Activated CD8-positive, alpha-beta T cell treated with anti-CD3 and anti-CD28 coated beads, Interleukin-2, amount 10 ng/mL, durations not matched to agents 7 days and 5 days (primary cell): ENCODE results near the gene CDKN2B-AS1. TPM values are rescaled to one million over a fixed set of nuclear protein-coding genes. Genes with fewer than 3 reads are reported as not detected.

Experiments
- ATAC-seq: fragments of 150-1000 bp; cut with Tn5 transposase; one replicate; pipeline ENCODE4 v1.10.0; 2021; ENCODE audit warnings: moderate library complexity
- CTCF ChIA-PET: fragments of 350-600 bp; sonication (Branson Sonifier 250); formaldehyde crosslinking; loops from one replicate; lab custom pipeline; 2021; ENCODE audit warnings: antibody characterized with exemption; lab: Charles Lee
- POLR2A ChIA-PET: fragments of 350-600 bp; sonication (Branson Sonifier 250); formaldehyde crosslinking; loops from one replicate; lab custom pipeline; 2021; ENCODE audit warnings: antibody characterized with exemption; lab: Charles Lee
- DNase-seq: peaks from one replicate; pipeline ENCODE4 v3.0.0-alpha.2; 2020
- H3K27ac Mint-ChIP-seq: one replicate; pipeline ENCODE4 v1.8.0; 2021; ENCODE audit warnings: mild to moderate bottlenecking, mixed read lengths
- H3K27me3 Mint-ChIP-seq: one replicate; pipeline ENCODE4 v1.8.0; 2021; ENCODE audit warnings: low read depth, mixed read lengths
- H3K36me3 Mint-ChIP-seq: one replicate; pipeline ENCODE4 v1.8.0; 2021; ENCODE audit warnings: low read depth, mixed read lengths
- H3K4me1 Mint-ChIP-seq: one replicate; pipeline ENCODE4 v1.8.0; 2021; ENCODE audit warnings: low read depth, mixed read lengths
- H3K4me3 Mint-ChIP-seq: one replicate; pipeline ENCODE4 v1.8.0; 2021; ENCODE audit warnings: mild to moderate bottlenecking, mixed read lengths
- H3K9me3 Mint-ChIP-seq: one replicate; pipeline ENCODE4 v1.8.0; 2022; ENCODE audit warnings: mixed read lengths; ENCODE audit not compliant: insufficient read depth
- total RNA-seq, 2 experiments: library from RNA; stranded (reverse); gene quantifications; one replicate each; pipeline ENCODE4 v1.2.3, GENCODE V29; 2021

Gene CDKN2B-AS1
- total RNA-seq, 2 experiments from 2014 or later: 6.4 to 6.9 TPM

DNA sequence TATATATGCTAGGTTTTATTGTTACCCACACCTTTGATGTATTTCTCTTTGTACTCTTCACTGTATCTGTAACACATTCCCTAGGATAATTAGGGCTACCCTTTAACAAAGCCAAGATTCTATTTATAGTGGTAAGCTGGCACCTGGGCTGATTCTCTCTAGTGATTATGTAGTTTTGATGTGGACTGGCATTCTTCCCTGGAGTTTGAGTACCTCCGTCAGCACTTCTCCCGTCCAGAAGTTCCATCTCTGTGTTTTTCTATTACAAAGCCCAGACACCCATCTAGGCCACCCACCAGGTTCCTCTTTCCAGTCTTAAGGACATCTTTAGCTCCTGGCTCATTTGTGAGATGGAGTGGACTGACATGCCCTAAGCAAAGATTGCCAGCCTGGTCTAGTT, 70.4 kb downstream of the CDKN2B-AS1 start:
- Mint-ChIP-seq H3K27ac (peak overlapping the region; percentile 85), H3K27me3 (no peaks in the 10 kb centered on the region), H3K9me3 (no peaks in the 10 kb centered on the region), H3K4me1 (peaks cover 63% of the 10 kb centered on the region), H3K4me3 (peak overlapping the region; percentile 1), H3K36me3 (peaks cover 55% of the 10 kb centered on the region)
- peak; percentile 19 for ATAC-seq
- no peak for DNase-seq
- POLR2A ChIA-PET: interaction anchor here (0.9 to 1.0 kb wide), 2 partner anchors 9 to 12 kb away, joined by 3 read pairs; no protein-coding TSS in a partner anchor
- CTCF ChIA-PET: interaction anchor here (0.8 to 4.9 kb wide), 12 partner anchors 8 to 56 kb away, joined by 3 to 19 read pairs (median 8); partner anchors contain the start of gene CDKN2B

GRCh38 chr9:22065431-22066200, 71.0 kb downstream of the CDKN2B-AS1 start:
- no peak for DNase-seq
- Mint-ChIP-seq H3K27ac (peak overlapping the region; percentile 85), H3K36me3 (peaks cover 52% of the 10 kb centered on the region), H3K9me3 (no peaks in the 10 kb centered on the region), H3K27me3 (no peaks in the 10 kb centered on the region), H3K4me3 (peak overlapping the region; percentile 36), H3K4me1 (peaks cover 60% of the 10 kb centered on the region)
- POLR2A ChIA-PET: interaction anchor here (0.7 to 1.0 kb wide), 6 partner anchors 8 to 98 kb away, joined by 3 read pairs; no protein-coding TSS in a partner anchor
- CTCF ChIA-PET: interaction anchor here (0.7 to 4.9 kb wide), 14 partner anchors 9 to 252 kb away, joined by 3 to 19 read pairs (median 5); partner anchors contain the start of gene CDKN2B
- ATAC-seq: peak; percentile 75

GRCh38 chr9:22067196-22067595, 72.6 kb downstream of the CDKN2B-AS1 start:
- Mint-ChIP-seq H3K27ac (no peak overlapping the region), H3K27me3 (no peaks in the 10 kb centered on the region), H3K4me3 (no peak overlapping the region), H3K4me1 (peaks cover 74% of the 10 kb centered on the region), H3K9me3 (no peaks in the 10 kb centered on the region), H3K36me3 (peaks cover 59% of the 10 kb centered on the region)
- DNase-seq (no peak), ATAC-seq (no peak)
- POLR2A ChIA-PET: no interaction called here
- CTCF ChIA-PET: interaction anchor here (1.0 to 4.9 kb wide), 7 partner anchors 10 to 254 kb away, joined by 3 to 19 read pairs (median 8); partner anchors contain the start of gene CDKN2B

GRCh38 chr9:22068369-22068768, 73.8 kb downstream of the CDKN2B-AS1 start:
- no peaks in the 10 kb centered on the region for H3K27me3 Mint-ChIP-seq
- CTCF ChIA-PET: interaction anchor here (0.8 to 4.9 kb wide), 6 partner anchors 11 to 254 kb away, joined by 3 to 19 read pairs (median 6); partner anchors contain the start of gene CDKN2B
- no peak for DNase-seq
- ATAC-seq: no peak
- POLR2A ChIA-PET: no interaction called here
- H3K4me1 Mint-ChIP-seq: peaks cover 85% of the 10 kb centered on the region
- H3K36me3 Mint-ChIP-seq: peaks cover 60% of the 10 kb centered on the region
- H3K4me3 Mint-ChIP-seq: no peak overlapping the region
- no peaks in the 10 kb centered on the region for H3K9me3 Mint-ChIP-seq
- H3K27ac Mint-ChIP-seq: no peak overlapping the region

DNA sequence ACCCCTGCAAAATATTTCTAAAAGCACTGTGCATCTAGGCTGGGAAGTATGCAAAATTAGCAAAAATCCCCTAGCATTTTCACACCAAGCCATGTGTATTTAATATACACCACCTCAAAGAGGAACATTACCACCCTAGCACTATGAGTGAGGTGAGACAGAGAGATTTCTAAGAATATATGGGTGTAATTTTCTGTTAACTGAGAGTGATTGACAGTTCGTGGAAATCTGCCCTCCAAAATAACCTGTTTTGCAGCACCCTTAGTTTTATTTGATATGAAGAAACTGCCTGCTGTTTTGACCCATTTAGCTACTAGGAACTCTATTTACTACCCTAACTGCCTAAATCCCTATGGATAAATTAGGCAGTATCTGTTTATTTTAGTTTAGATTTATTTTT, 78.8 kb downstream of the CDKN2B-AS1 start:
- Mint-ChIP-seq H3K36me3 (peaks cover 63% of the 10 kb centered on the region), H3K4me1 (peaks cover 73% of the 10 kb centered on the region), H3K27ac (peak overlapping the region; percentile 63), H3K4me3 (no peak overlapping the region), H3K9me3 (peaks cover 8% of the 10 kb centered on the region), H3K27me3 (no peaks in the 10 kb centered on the region)
- CTCF ChIA-PET: interaction anchor here (2.7 to 3.7 kb wide), 2 partner anchors 20 to 46 kb away, joined by 10 to 14 read pairs; no protein-coding TSS in a partner anchor
- DNase-seq (peak; percentile 64), ATAC-seq (peak; percentile 89)
- POLR2A ChIA-PET: interaction anchor here (0.7 kb wide), 1 partner anchor 8 kb away, joined by 3 read pairs; no protein-coding TSS in a partner anchor

- peaks cover 77% of the 10 kb centered on the region for H3K4me1 Mint-ChIP-seq
- DNase-seq: no peak
- ChIA-PET POLR2A (no interaction called here), CTCF (interaction anchor here (0.7 to 3.8 kb wide), 5 partner anchors 10 to 883 kb away, joined by 3 to 25 read pairs (median 3); no protein-coding TSS in a partner anchor)
- peaks cover 60% of the 10 kb centered on the region for H3K36me3 Mint-ChIP-seq
- H3K27me3 Mint-ChIP-seq: no peaks in the 10 kb centered on the region
- no peak for ATAC-seq
- peaks cover 15% of the 10 kb centered on the region for H3K9me3 Mint-ChIP-seq
- no peak overlapping the region for H3K4me3 Mint-ChIP-seq
- H3K27ac Mint-ChIP-seq: peak overlapping the region; percentile 84
Observed at GRCh38 chr9:22078081-22078480, 83.5 kb downstream of the CDKN2B-AS1 start.

- Mint-ChIP-seq H3K4me1 (peaks cover 66% of the 10 kb centered on the region), H3K9me3 (peaks cover 21% of the 10 kb centered on the region), H3K27ac (peak overlapping the region; percentile 84), H3K4me3 (peak overlapping the region; percentile 7), H3K27me3 (peaks cover 7% of the 10 kb centered on the region), H3K36me3 (peaks cover 67% of the 10 kb centered on the region)
- peak; percentile 82 for DNase-seq
- CTCF ChIA-PET: interaction anchor here (0.6 to 3.8 kb wide), 13 partner anchors 12 to 266 kb away, joined by 3 to 25 read pairs (median 6); no protein-coding TSS in a partner anchor
- POLR2A ChIA-PET: interaction anchor here (0.6 to 2.1 kb wide), 9 partner anchors 14 to 85 kb away, joined by 3 to 9 read pairs (median 4); partner anchors contain the start of genes CDKN2A and CDKN2B-AS1
- peak; percentile 94 for ATAC-seq
Observed at GRCh38 chr9:22079873-22080341, 85.3 kb downstream of the CDKN2B-AS1 start.

DNA sequence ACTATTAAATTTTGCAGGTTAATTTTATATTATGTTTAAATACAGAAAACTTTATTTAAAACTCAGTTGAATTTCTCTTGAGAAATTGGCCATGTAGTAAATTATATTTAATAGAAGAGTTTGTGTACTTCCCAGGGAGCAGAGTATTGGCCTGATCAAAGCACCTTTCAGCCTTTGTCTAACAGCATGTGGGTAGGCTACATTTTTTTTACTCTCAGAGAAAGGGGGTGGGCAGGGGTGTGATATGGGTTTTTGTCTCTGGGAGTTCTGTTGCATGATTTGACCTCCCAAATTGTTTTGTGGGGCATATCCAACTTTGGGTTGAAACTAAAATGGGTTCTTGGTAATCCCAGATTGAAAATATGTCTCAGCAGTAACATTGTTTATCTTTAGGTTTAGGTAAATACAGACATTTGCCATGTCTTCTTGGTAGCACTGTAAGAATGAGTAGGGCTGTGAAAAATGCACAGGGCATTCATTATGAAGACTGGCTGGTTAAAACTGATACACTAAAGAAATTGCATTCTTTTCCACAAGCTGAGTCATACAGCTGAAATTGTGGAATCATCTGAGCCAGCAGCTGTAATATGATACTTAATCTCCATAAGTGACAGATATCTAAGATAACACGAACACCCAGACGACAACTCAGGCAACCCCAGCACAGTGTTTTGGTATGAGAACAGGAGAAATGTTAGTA, 89.9 kb downstream of the CDKN2B-AS1 start:
- Mint-ChIP-seq H3K4me3 (no peak overlapping the region), H3K9me3 (peaks cover 21% of the 10 kb centered on the region), H3K27ac (no peak overlapping the region), H3K4me1 (peaks cover 34% of the 10 kb centered on the region), H3K27me3 (peaks cover 14% of the 10 kb centered on the region), H3K36me3 (peaks cover 48% of the 10 kb centered on the region)
- DNase-seq: no peak
- ChIA-PET POLR2A (no interaction called here), CTCF (interaction anchor here (0.8 to 2.0 kb wide), 2 partner anchors 19 to 160 kb away, joined by 4 read pairs; no protein-coding TSS in a partner anchor)
- ATAC-seq: no peak

- DNase-seq (no peak), ATAC-seq (no peak)
- H3K27ac Mint-ChIP-seq: no peak overlapping the region
- ChIA-PET POLR2A (no interaction called here), CTCF (no interaction called here)
- peaks cover 46% of the 10 kb centered on the region for H3K36me3 Mint-ChIP-seq
- peaks cover 13% of the 10 kb centered on the region for H3K9me3 Mint-ChIP-seq
- peaks cover 9% of the 10 kb centered on the region for H3K4me1 Mint-ChIP-seq
- H3K4me3 Mint-ChIP-seq: no peak overlapping the region
- H3K27me3 Mint-ChIP-seq: peaks cover 31% of the 10 kb centered on the region
Observed at GRCh38 chr9:22088053-22088716, 93.6 kb downstream of the CDKN2B-AS1 start.

DNA sequence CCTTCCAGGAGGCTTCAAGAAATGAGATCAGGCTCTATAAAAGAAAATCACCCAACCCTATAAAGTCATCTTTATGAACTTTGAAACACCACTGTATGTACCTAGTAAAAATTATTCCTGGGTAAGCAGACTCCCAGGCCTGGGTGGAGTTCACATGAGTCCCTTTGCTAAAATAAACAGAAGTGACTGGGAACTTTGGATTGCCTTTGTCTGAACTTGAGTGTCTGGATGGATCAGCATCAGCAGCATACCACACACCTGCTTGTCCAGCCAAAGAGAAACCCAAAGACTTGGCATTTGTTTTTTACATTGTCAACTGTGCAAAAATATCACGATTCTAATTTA, 94.1 kb downstream of the CDKN2B-AS1 start:
- no peak for DNase-seq
- Mint-ChIP-seq H3K4me3 (no peak overlapping the region), H3K27ac (no peak overlapping the region), H3K4me1 (peaks cover 9% of the 10 kb centered on the region), H3K9me3 (peaks cover 8% of the 10 kb centered on the region), H3K36me3 (peaks cover 44% of the 10 kb centered on the region), H3K27me3 (peaks cover 31% of the 10 kb centered on the region)
- ATAC-seq: no peak
- ChIA-PET POLR2A (no interaction called here), CTCF (no interaction called here)

DNA sequence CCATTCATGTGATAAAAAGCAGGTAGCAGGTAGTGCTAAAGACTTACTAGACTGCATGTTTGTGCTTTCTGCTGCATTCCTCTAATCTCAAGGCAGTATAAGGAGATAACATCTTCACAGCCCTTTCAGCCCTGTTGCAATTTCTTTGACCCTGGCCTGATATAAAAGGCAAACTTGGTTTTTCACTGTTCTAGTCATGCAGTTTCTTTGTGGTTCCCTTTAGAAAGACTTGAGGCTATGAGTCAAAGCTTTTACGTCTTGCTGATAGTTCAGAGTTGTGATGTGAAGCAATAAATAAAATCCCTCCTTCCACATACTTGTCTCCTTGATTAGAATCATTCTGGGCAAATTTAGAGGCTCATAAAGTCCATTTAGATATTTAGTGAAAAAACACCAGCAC, 103.1 kb downstream of the CDKN2B-AS1 start:
- Mint-ChIP-seq H3K27me3 (peaks cover 30% of the 10 kb centered on the region), H3K9me3 (no peaks in the 10 kb centered on the region), H3K4me1 (peaks cover 40% of the 10 kb centered on the region), H3K36me3 (peaks cover 47% of the 10 kb centered on the region), H3K27ac (peak overlapping the region; percentile 57), H3K4me3 (no peak overlapping the region)
- ChIA-PET CTCF (interaction anchor here (1.0 kb wide), 1 partner anchor 18 kb away, joined by 4 read pairs; no protein-coding TSS in a partner anchor), POLR2A (no interaction called here)
- ATAC-seq (peak; percentile 71), DNase-seq (no peak)
